GM19324 (cell line): ENCODE data around the gene HLF.

Experiments
- ATAC-seq: cut with Tn5 transposase; IDR thresholded peaks from one replicate; pipeline ENCODE4 v1.9.1; 2021; ENCODE audit warnings: mild to moderate bottlenecking, moderate library complexity; ENCODE audit not compliant: unreplicated experiment, low FRiP score

Gene HLF

GRCh38 chr17:55264645-55265298 lies at the start of gene HLF:
TSS of gene HLF (plus strand) at chr17:55264960. CDS start at chr17:55265485, 525 bp downstream.
- ATAC-seq = peak; percentile 74

- ATAC-seq = no peak
Observed at GRCh38 chr17:55215711-55216110, 49.0 kb upstream of the HLF start.

- no peak for ATAC-seq
Observed at GRCh38 chr17:55216888-55217287, 47.9 kb upstream of the HLF start.

- no peak for ATAC-seq
Observed at GRCh38 chr17:55219459-55219858, 45.3 kb upstream of the HLF start.

- no peak for ATAC-seq
Observed at GRCh38 chr17:55219934-55220333, 44.8 kb upstream of the HLF start.

GRCh38 chr17:55223524-55223923 lies 41.2 kb upstream of the HLF start:
- ATAC-seq = no peak

- ATAC-seq = no peak
Observed at GRCh38 chr17:55224746-55225145, 40.0 kb upstream of the HLF start.

- no peak for ATAC-seq
Observed at GRCh38 chr17:55225237-55225636, 39.5 kb upstream of the HLF start.

- ATAC-seq = no peak
Observed at GRCh38 chr17:55228683-55229192, 36.0 kb upstream of the HLF start.

- no peak for ATAC-seq
Observed at GRCh38 chr17:55229276-55229675, 35.5 kb upstream of the HLF start.

- no peak for ATAC-seq
Observed at GRCh38 chr17:55230716-55231115, 34.0 kb upstream of the HLF start.

- no peak for ATAC-seq
Observed at GRCh38 chr17:55233840-55234239, 30.9 kb upstream of the HLF start.

- ATAC-seq = no peak
Observed at GRCh38 chr17:55236316-55236715, 28.4 kb upstream of the HLF start.

- ATAC-seq = no peak
Observed at GRCh38 chr17:55237268-55237667, 27.5 kb upstream of the HLF start.

GRCh38 chr17:55237841-55238178 lies 26.9 kb upstream of the HLF start:
- ATAC-seq = no peak

- peak; percentile 92 for ATAC-seq
Observed at GRCh38 chr17:55238179-55238930, 26.4 kb upstream of the HLF start.

- ATAC-seq = no peak
Observed at GRCh38 chr17:55238931-55239297, 25.8 kb upstream of the HLF start.

- ATAC-seq = no peak
Observed at GRCh38 chr17:55241097-55241496, 23.7 kb upstream of the HLF start.

GRCh38 chr17:55242476-55242875 lies 22.3 kb upstream of the HLF start:
- no peak for ATAC-seq

GRCh38 chr17:55245986-55246385 lies 18.8 kb upstream of the HLF start:
- ATAC-seq = no peak

GRCh38 chr17:55246583-55246982 lies 18.2 kb upstream of the HLF start:
- ATAC-seq = no peak

GRCh38 chr17:55248077-55248476 lies 16.7 kb upstream of the HLF start:
- ATAC-seq = no peak
